Mesenchymal stem cell (in vitro differentiated cells and primary cell): ENCODE results near the gene SERPINH1.

Experiments used
- DNase-seq: peaks from one replicate; pipeline ENCODE4 v3.0.0-alpha.2; 2013
- H2AFZ ChIP-seq: one replicate; pipeline ENCODE4 v1.6.1; 2013; ENCODE audit warnings: low read depth, mild to moderate bottlenecking, control low read depth, inconsistent platforms, low read length, moderate library complexity
- H2AK5ac ChIP-seq: 2 replicates; pipeline ENCODE4 v1.6.1; 2013; ENCODE audit warnings: low read length, moderate library complexity, mild to moderate bottlenecking, inconsistent platforms; ENCODE audit not compliant: severe bottlenecking
- H2BK120ac ChIP-seq: one replicate; pipeline ENCODE4 v1.6.1; 2013; ENCODE audit warnings: low read depth, mild to moderate bottlenecking, inconsistent platforms, low read length, moderate library complexity
- H2BK12ac ChIP-seq, 2 experiments: one replicate each; pipeline ENCODE4 v1.6.1; 2013; ENCODE audit warnings: inconsistent platforms in 2 of 2, low read length in 2 of 2, mild to moderate bottlenecking in 2 of 2, moderate library complexity in 2 of 2, control low read depth in 1 of 2
- H2BK15ac ChIP-seq: one replicate; pipeline ENCODE4 v1.6.1; 2013; ENCODE audit warnings: mild to moderate bottlenecking, low read depth, inconsistent platforms; ENCODE audit not compliant: poor library complexity, severe bottlenecking
- H2BK5ac ChIP-seq: 2 replicates; pipeline ENCODE4 v1.6.1; 2013; ENCODE audit warnings: low read depth, mild to moderate bottlenecking, low read length, control low read depth, inconsistent platforms; ENCODE audit not compliant: poor library complexity, severe bottlenecking
- H3K14ac ChIP-seq, 2 experiments: one replicate each; pipeline ENCODE4 v1.6.1; 2013; ENCODE audit warnings: inconsistent platforms in 2 of 2, low read length in 2 of 2, control low read depth in 1 of 2, mild to moderate bottlenecking in 1 of 2, moderate library complexity in 1 of 2
- H3K18ac ChIP-seq, 2 experiments: one replicate each; pipeline ENCODE4 v1.6.1; 2013; ENCODE audit warnings: inconsistent platforms in 2 of 2, low read length in 2 of 2, control low read depth in 1 of 2, low read depth in 1 of 2, mild to moderate bottlenecking in 1 of 2
- H3K23ac ChIP-seq, 2 experiments: one replicate each; pipeline ENCODE4 v1.6.1; 2013; ENCODE audit warnings: inconsistent platforms in 2 of 2, low read length in 2 of 2, mild to moderate bottlenecking in 2 of 2, moderate library complexity in 2 of 2, control low read depth in 1 of 2
- H3K27ac ChIP-seq: 2 replicates; pipeline ENCODE4 v1.5.1; 2013; ENCODE audit warnings: mild to moderate bottlenecking, moderate library complexity, low read length, control low read depth, inconsistent platforms; ENCODE audit not compliant: poor library complexity, severe bottlenecking
- H3K27me3 ChIP-seq, 2 experiments: 2 replicates each; pipeline versions ENCODE4 v1.6.1 to v1.7.0; 2013; ENCODE audit warnings: low read length in 2 of 2, mild to moderate bottlenecking in 2 of 2, moderate library complexity in 2 of 2, control low read depth in 1 of 2, inconsistent platforms in 1 of 2; ENCODE audit not compliant: control insufficient read depth in 1 of 2, insufficient read depth in 1 of 2
- H3K36me3 ChIP-seq, 2 experiments: 2 replicates each; pipeline versions ENCODE4 v1.6.1 to v1.7.0; 2013; ENCODE audit warnings: low read length in 2 of 2, control low read depth in 1 of 2, inconsistent platforms in 1 of 2, low read depth in 1 of 2, mild to moderate bottlenecking in 1 of 2; ENCODE audit not compliant: insufficient read depth in 2 of 2, control insufficient read depth in 1 of 2
- H3K4ac ChIP-seq, 2 experiments: one replicate each; pipeline ENCODE4 v1.6.1; 2013; ENCODE audit warnings: inconsistent platforms in 2 of 2, low read length in 2 of 2, mild to moderate bottlenecking in 2 of 2, moderate library complexity in 2 of 2, control low read depth in 1 of 2, low read depth in 1 of 2
- H3K4me1 ChIP-seq: 2 replicates; pipeline ENCODE4 v1.6.1; 2013; ENCODE audit warnings: low read depth, low read length, control low read depth; ENCODE audit not compliant: control insufficient read depth, insufficient read depth
- H3K4me2 ChIP-seq: 2 replicates; pipeline ENCODE4 v1.6.1; 2013; ENCODE audit warnings: low read length, mild to moderate bottlenecking, inconsistent platforms; ENCODE audit not compliant: poor library complexity, severe bottlenecking
- H3K4me3 ChIP-seq, 2 experiments: 2 replicates each; pipeline versions ENCODE4 v1.5.1 to v1.7.0; 2013; ENCODE audit warnings: low read length in 2 of 2, mild to moderate bottlenecking in 2 of 2, control low read depth in 1 of 2, low read depth in 1 of 2; ENCODE audit not compliant: insufficient read depth in 1 of 2
- H3K79me1 ChIP-seq: replicated peaks from 2 replicates; pipeline ENCODE4 v1.6.1; 2013; ENCODE audit warnings: mild to moderate bottlenecking, control low read depth, low read length, inconsistent platforms; ENCODE audit not compliant: poor library complexity, severe bottlenecking
- H3K9ac ChIP-seq: 2 replicates; pipeline ENCODE4 v1.7.0; 2013; ENCODE audit warnings: mild to moderate bottlenecking, low read length, moderate library complexity
- H3K9me3 ChIP-seq: 2 replicates; pipeline ENCODE4 v1.7.0; 2013; ENCODE audit warnings: mild to moderate bottlenecking, low read length; ENCODE audit not compliant: control insufficient read depth
- H4K8ac ChIP-seq: one replicate; pipeline ENCODE4 v1.6.1; 2013; ENCODE audit warnings: inconsistent platforms, mild to moderate bottlenecking, low read length, moderate library complexity
- H4K91ac ChIP-seq: one replicate; pipeline ENCODE4 v1.6.1; 2013; ENCODE audit warnings: mild to moderate bottlenecking, low read length, inconsistent platforms
- WGBS: methylation state at CpG from one replicate; pipeline ENCODE4 v1.1.7; 2013; ENCODE audit warnings: mixed read lengths; 5-methylcytosine and 5-hydroxymethylcytosine counted together

Gene SERPINH1

DNA sequence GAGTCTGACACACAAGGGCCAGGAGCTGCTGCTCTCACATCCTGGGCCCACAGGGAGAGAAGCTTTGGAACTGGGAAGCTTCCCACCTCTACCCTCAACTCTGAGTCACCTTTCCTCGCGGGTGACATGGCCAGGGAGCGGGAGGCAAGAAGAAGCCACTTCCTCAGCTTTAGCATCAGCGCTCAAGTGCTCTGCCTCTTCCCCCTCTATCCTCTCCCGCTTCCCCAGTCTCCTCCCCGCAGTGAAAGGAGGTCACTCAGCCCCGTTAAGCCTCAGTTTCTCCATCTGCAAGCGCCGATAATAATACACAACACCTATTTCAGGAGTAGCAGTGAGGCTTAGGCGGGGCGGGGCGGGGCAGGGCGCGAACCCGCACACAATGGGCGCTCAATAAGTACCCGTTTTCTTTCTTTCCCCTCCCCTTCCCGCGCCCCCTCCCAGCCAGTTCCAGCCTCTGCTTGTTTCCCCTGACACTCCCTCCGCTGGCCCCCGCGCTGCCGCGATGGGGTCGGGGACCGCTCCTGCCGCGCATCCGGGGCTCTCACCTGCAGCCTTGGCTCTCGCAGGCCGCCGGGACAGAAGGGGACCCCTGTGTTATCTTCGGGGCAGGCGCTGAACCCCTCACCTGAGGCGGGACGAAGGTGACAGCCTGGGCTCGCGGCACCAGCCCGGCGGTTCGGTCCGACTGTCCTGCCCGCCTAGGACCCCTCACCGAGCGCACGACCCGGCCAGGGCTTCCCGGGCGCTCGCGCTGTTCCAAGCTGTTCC is 37.2 kb upstream of the SERPINH1 start:
- Histone ChIP-seq H2BK5ac (no peak overlapping the region), H3K4me3 (peak overlapping the region; percentile 67 to 83), H2BK15ac (peak overlapping the region; percentile 17), H3K23ac (peak overlapping the region in 1 of 2 experiments; percentile 51), H2BK120ac (no peak overlapping the region), H3K79me1 (no peaks in the 10 kb centered on the region), H3K4me1 (peaks cover 16% of the 10 kb centered on the region), H3K9ac (peak overlapping the region; percentile 66), H3K4me2 (peak overlapping the region; percentile 95), H2BK12ac (peak overlapping the region in 1 of 2 experiments; percentile 6), H4K8ac (no peak overlapping the region), H3K14ac (peak overlapping the region in 1 of 2 experiments; percentile 71), H3K9me3 (no peaks in the 10 kb centered on the region), H3K18ac (peak overlapping the region in 1 of 2 experiments; percentile 80), H3K4ac (no peak overlapping the region), H3K27ac (no peak overlapping the region), H4K91ac (no peak overlapping the region), H3K27me3 (peaks cover 23 to 34% of the 10 kb centered on the region in 2 experiments), H2AFZ (peak overlapping the region; percentile 29), H3K36me3 (no peaks in the 10 kb centered on the region), H2AK5ac (no peak overlapping the region)
- no peak for DNase-seq
- 2% methylated on average over 50 of the region's 51 CpGs for WGBS

- Histone ChIP-seq H2BK120ac (peak within 1 kb of the TSS; percentile 35), H3K4me1 (peaks cover 16% of the 10 kb centered on the region), H3K4ac (peak within 1 kb of the TSS; percentile 6 to 8), H4K91ac (peak within 1 kb of the TSS; percentile 23), H3K4me2 (peak within 1 kb of the TSS; percentile 95), H3K27ac (no peak within 1 kb of the TSS), H2AK5ac (no peak within 1 kb of the TSS), H2AFZ (peak within 1 kb of the TSS; percentile 29), H2BK5ac (no peak within 1 kb of the TSS), H3K9ac (peak within 1 kb of the TSS; percentile 80), H3K23ac (peak within 1 kb of the TSS in 1 of 2 experiments; percentile 51), H3K4me3 (peak within 1 kb of the TSS; percentile 67 to 83), H4K8ac (peak within 1 kb of the TSS; percentile 83), H2BK15ac (peak within 1 kb of the TSS; percentile 82), H3K36me3 (no peaks in the 10 kb centered on the region), H3K9me3 (no peaks in the 10 kb centered on the region), H3K79me1 (no peaks in the 10 kb centered on the region), H3K18ac (peak within 1 kb of the TSS; percentile 4 to 92), H3K14ac (peak within 1 kb of the TSS in 1 of 2 experiments; percentile 71), H2BK12ac (peak within 1 kb of the TSS in 1 of 2 experiments; percentile 24), H3K27me3 (peaks cover 23 to 34% of the 10 kb centered on the region in 2 experiments)
- peak; percentile 72 for DNase-seq
- WGBS, result 0% methylated on average over 45 of the region's 99 CpGs
These were observed 36.4 kb upstream of the SERPINH1 start, which contains the start of gene GDPD5 for GRCh38 chr11:75525433-75526191. TSS of gene GDPD5 (minus strand) at chr11:75525941. CDS start at chr11:75477735, 48,206 bp downstream.

GRCh38 chr11:75526192-75526541 is 35.9 kb upstream of the SERPINH1 start:
- no peaks in the 10 kb centered on the region for H3K9me3 ChIP-seq
- H3K23ac ChIP-seq, result no peak overlapping the region
- peak overlapping the region in 1 of 2 experiments; percentile 6 for H2BK12ac ChIP-seq
- no peak overlapping the region for H2BK5ac ChIP-seq
- no peaks in the 10 kb centered on the region for H3K36me3 ChIP-seq
- no peak overlapping the region for H3K14ac ChIP-seq
- H3K18ac ChIP-seq, result peak overlapping the region; percentile 4 to 92
- peak overlapping the region; percentile 20 for H2AFZ ChIP-seq
- H2AK5ac ChIP-seq, result no peak overlapping the region
- peak overlapping the region; percentile 80 for H3K9ac ChIP-seq
- no peak overlapping the region for H2BK120ac ChIP-seq
- peak overlapping the region; percentile 69 for H3K4me2 ChIP-seq
- H3K27ac ChIP-seq, result no peak overlapping the region
- H3K4ac ChIP-seq, result peak overlapping the region in 1 of 2 experiments; percentile 8
- no peaks in the 10 kb centered on the region for H3K79me1 ChIP-seq
- peak overlapping the region; percentile 82 for H2BK15ac ChIP-seq
- no peak for DNase-seq
- H4K91ac ChIP-seq, result peak overlapping the region; percentile 23
- WGBS, result 2% methylated on average over 21 of the region's 21 CpGs
- H4K8ac ChIP-seq, result peak overlapping the region; percentile 83
- peaks cover 16% of the 10 kb centered on the region for H3K4me1 ChIP-seq
- peaks cover 23 to 34% of the 10 kb centered on the region in 2 experiments for H3K27me3 ChIP-seq
- H3K4me3 ChIP-seq, result peak overlapping the region; percentile 65 to 83

GRCh38 chr11:75527130-75527529 is 34.9 kb upstream of the SERPINH1 start:
- no peak overlapping the region for H2AK5ac ChIP-seq
- WGBS, result 100% methylated on average over 2 of the region's 5 CpGs
- H3K9me3 ChIP-seq, result no peaks in the 10 kb centered on the region
- H3K79me1 ChIP-seq, result no peaks in the 10 kb centered on the region
- H3K9ac ChIP-seq, result no peak overlapping the region
- no peak overlapping the region for H3K4ac ChIP-seq
- no peak overlapping the region for H4K8ac ChIP-seq
- no peak overlapping the region for H3K14ac ChIP-seq
- no peak overlapping the region for H3K18ac ChIP-seq
- H2BK15ac ChIP-seq, result no peak overlapping the region
- no peak overlapping the region for H3K23ac ChIP-seq
- H4K91ac ChIP-seq, result no peak overlapping the region
- H3K27me3 ChIP-seq, result peaks cover 23 to 34% of the 10 kb centered on the region in 2 experiments
- no peak overlapping the region for H3K4me3 ChIP-seq
- no peak overlapping the region for H2BK12ac ChIP-seq
- H3K4me1 ChIP-seq, result peaks cover 17% of the 10 kb centered on the region
- H3K27ac ChIP-seq, result no peak overlapping the region
- no peak overlapping the region for H2BK120ac ChIP-seq
- no peak for DNase-seq
- H3K36me3 ChIP-seq, result no peaks in the 10 kb centered on the region
- H2AFZ ChIP-seq, result no peak overlapping the region
- no peak overlapping the region for H2BK5ac ChIP-seq
- H3K4me2 ChIP-seq, result no peak overlapping the region
